PC-9 (cell line): ENCODE results near the gene COL8A2. TPM values are rescaled to one million over a fixed set of nuclear protein-coding genes. Genes with fewer than 3 reads are reported as not detected.

ENCODE experiments used
- BruUV-seq: library from RNA; stranded (reverse); fragments of 400-500 nt; replicated peaks from 2 replicates; lab custom pipeline; 2021; lab: Mats Ljungman, UMichigan
- CTCF ChIA-PET: fragments of 300-600 bp; sonication (Branson Sonifier 250); formaldehyde crosslinking; loops from one replicate; lab custom pipeline; 2022; ENCODE audit warnings: antibody characterized with exemption; lab: Charles Lee
- POLR2A ChIA-PET: fragments of 300-600 bp; sonication (Branson Sonifier 250); formaldehyde crosslinking; loops from one replicate; lab custom pipeline; 2022; ENCODE audit warnings: antibody characterized with exemption; ENCODE audit not compliant: unreplicated experiment; lab: Charles Lee
- DNase-seq, 2 experiments: peaks; one replicate each; pipeline versions ENCODE4 v3.0.0 to v3.0.0-alpha.2; 2015 to 2022; ENCODE audit warnings: mixed read lengths in 1 of 2
- H2AFZ ChIP-seq: fragments of 200-600 bp; sonication (generic); 2 replicates; pipeline ENCODE4 v1.8.1; 2017; ENCODE audit warnings: antibody characterized with exemption
- H3F3A ChIP-seq: fragments of 200-600 bp; sonication (generic); 2 replicates; pipeline ENCODE4 v1.8.1; 2017; ENCODE audit warnings: antibody characterized with exemption, mild to moderate bottlenecking, low read depth; ENCODE audit not compliant: insufficient read depth
- H3K27ac ChIP-seq: fragments of 200-600 bp; sonication (generic); 2 replicates; pipeline ENCODE4 v1.6.1; 2016; ENCODE audit warnings: mixed run types
- H3K27me3 ChIP-seq: fragments of 200-600 bp; sonication (generic); 2 replicates; pipeline ENCODE4 v1.6.1; 2016; ENCODE audit warnings: low read depth, mixed run types; ENCODE audit not compliant: insufficient read depth
- H3K36me3 ChIP-seq: fragments of 200-600 bp; sonication (generic); 2 replicates; pipeline ENCODE4 v1.6.1; 2016; ENCODE audit warnings: low read depth, mixed run types
- H3K4me1 ChIP-seq: fragments of 200-600 bp; sonication (generic); replicated peaks from 2 replicates; pipeline ENCODE4 v1.6.1; 2016; ENCODE audit warnings: mixed run types; ENCODE audit not compliant: insufficient read depth
- H3K4me2 ChIP-seq: fragments of 200-600 bp; sonication (generic); 2 replicates; pipeline ENCODE4 v1.6.1; 2017; ENCODE audit warnings: mixed run types
- H3K4me3 ChIP-seq: fragments of 200-600 bp; sonication (generic); 2 replicates; pipeline ENCODE4 v1.6.1; 2016; ENCODE audit warnings: mixed run types
- H3K79me2 ChIP-seq: fragments of 200-600 bp; sonication (generic); 2 replicates; pipeline ENCODE4 v1.6.1; 2017; ENCODE audit warnings: low read depth, mixed run types
- H3K9me2 ChIP-seq: fragments of 200-600 bp; sonication (generic); 2 replicates; pipeline ENCODE4 v1.8.1; 2017; ENCODE audit warnings: mild to moderate bottlenecking; ENCODE audit not compliant: insufficient read depth
- H3K9me3 ChIP-seq: fragments of 200-600 bp; sonication (generic); 2 replicates; pipeline ENCODE4 v1.8.1; 2016; ENCODE audit warnings: low read depth; ENCODE audit not compliant: insufficient read depth
- H4K20me1 ChIP-seq: fragments of 200-600 bp; sonication (generic); 2 replicates; pipeline ENCODE4 v1.8.1; 2017; ENCODE audit not compliant: insufficient read depth
- EZH2 ChIP-seq: fragments of 200-600 bp; sonication (generic); IDR thresholded peaks from 2 replicates; pipeline ENCODE4 v1.8.0; 2017; ENCODE audit warnings: antibody characterized with exemption, low read depth
- intact Hi-C: fragments of 100-400 bp; cut with micrococcal nuclease; formaldehyde crosslinking; loops from one replicate; pipeline ENCODE4 v1.10.0; 2022; ENCODE audit not compliant: unreplicated experiment
- total RNA-seq: library from RNA; stranded (reverse); gene quantifications from 2 replicates; pipeline ENCODE4 v1.2.3, GENCODE V29; 2021
- TF ChIP-seq, protein P1 (sequence below): fragments of 200-600 bp; sonication (generic); conservative IDR thresholded peaks from 2 replicates; pipeline ENCODE4 v1.6.1; 2017; ENCODE audit warnings: mixed run types, antibody characterized with exemption, mild to moderate bottlenecking, moderate library complexity

Gene COL8A2
- total RNA-seq, 1 experiment from 2014 or later, result 0.20 TPM

DNA sequence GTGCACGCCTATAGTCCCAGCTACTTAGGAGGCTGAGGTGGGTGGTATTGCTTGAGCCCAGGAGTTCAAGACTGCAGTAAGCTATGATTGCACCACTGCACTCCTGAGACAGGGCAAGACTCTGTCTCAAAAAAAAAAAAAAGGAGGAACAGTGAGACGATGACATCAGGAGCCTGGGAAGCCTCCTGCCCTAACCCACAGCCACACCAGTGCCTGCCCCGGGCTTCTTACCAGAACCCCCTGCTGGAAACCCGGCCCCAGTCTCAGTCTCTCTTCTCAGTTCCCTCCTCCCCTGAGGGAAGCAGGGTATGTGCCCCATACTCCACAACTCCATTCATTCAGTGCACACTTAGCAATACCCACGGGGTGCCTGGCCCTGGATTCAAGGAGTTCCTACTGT is 9.1 kb downstream of the COL8A2 start:
- H3K9me2 ChIP-seq, result no peaks in the 10 kb centered on the region
- H3K4me2 ChIP-seq, result no peak overlapping the region
- ChIA-PET POLR2A (interaction anchor here (0.6 kb wide), 1 partner anchor 81 kb away, joined by 4 read pairs; no protein-coding TSS in a partner anchor), CTCF (no interaction called here)
- intact Hi-C loops, result no loop called here
- H2AFZ ChIP-seq, result no peak overlapping the region
- H3K79me2 ChIP-seq, result no peaks in the 10 kb centered on the region
- no peaks in the 10 kb centered on the region for H3K36me3 ChIP-seq
- no peak for DNase-seq
- TF ChIP-seq, protein P1, sequence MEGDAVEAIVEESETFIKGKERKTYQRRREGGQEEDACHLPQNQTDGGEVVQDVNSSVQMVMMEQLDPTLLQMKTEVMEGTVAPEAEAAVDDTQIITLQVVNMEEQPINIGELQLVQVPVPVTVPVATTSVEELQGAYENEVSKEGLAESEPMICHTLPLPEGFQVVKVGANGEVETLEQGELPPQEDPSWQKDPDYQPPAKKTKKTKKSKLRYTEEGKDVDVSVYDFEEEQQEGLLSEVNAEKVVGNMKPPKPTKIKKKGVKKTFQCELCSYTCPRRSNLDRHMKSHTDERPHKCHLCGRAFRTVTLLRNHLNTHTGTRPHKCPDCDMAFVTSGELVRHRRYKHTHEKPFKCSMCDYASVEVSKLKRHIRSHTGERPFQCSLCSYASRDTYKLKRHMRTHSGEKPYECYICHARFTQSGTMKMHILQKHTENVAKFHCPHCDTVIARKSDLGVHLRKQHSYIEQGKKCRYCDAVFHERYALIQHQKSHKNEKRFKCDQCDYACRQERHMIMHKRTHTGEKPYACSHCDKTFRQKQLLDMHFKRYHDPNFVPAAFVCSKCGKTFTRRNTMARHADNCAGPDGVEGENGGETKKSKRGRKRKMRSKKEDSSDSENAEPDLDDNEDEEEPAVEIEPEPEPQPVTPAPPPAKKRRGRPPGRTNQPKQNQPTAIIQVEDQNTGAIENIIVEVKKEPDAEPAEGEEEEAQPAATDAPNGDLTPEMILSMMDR, result no peak
- no peak for TF ChIP-seq EZH2
- H3K9me3 ChIP-seq, result no peaks in the 10 kb centered on the region
- H3K4me1 ChIP-seq, result no peaks in the 10 kb centered on the region
- no peaks in the 10 kb centered on the region; the same call in 1 of the 2 replicates for H4K20me1 ChIP-seq
- no TSS peak for BruUV-seq
- H3K27me3 ChIP-seq, result no peaks in the 10 kb centered on the region
- 0 out of 2 replicates have a peak, but pooled peaks cover 5% of the 10 kb centered on the region for H3F3A ChIP-seq
- no peak overlapping the region for H3K4me3 ChIP-seq
- H3K27ac ChIP-seq, result no peak overlapping the region

GRCh38 chr1:36115200-36115669 is 9.8 kb downstream of the COL8A2 start:
- no peaks in the 10 kb centered on the region for H3K9me3 ChIP-seq
- CTCF ChIA-PET, result no interaction called here
- H3K27me3 ChIP-seq, result no peaks in the 10 kb centered on the region
- no peak overlapping the region for H3K4me2 ChIP-seq
- no peaks in the 10 kb centered on the region for H3K79me2 ChIP-seq
- no peaks in the 10 kb centered on the region for H3K36me3 ChIP-seq
- peak in 1 of 2 experiments; percentile 17 for DNase-seq
- POLR2A ChIA-PET, result interaction anchor here (0.6 kb wide), 1 partner anchor 82 kb away, joined by 4 read pairs; no protein-coding TSS in a partner anchor
- no peak overlapping the region for H3K27ac ChIP-seq
- H4K20me1 ChIP-seq, result no peaks in the 10 kb centered on the region; the same call in 1 of the 2 replicates
- no peaks in the 10 kb centered on the region for H3K9me2 ChIP-seq
- H3K4me1 ChIP-seq, result 0 out of 2 replicates have a peak, but pooled peaks cover 3% of the 10 kb centered on the region
- no peak overlapping the region for H3K4me3 ChIP-seq
- no peak for TF ChIP-seq EZH2
- TF ChIP-seq, protein P1, result no peak
- intact Hi-C loops, result no loop called here
- 0 out of 2 replicates have a peak, but pooled peaks cover 5% of the 10 kb centered on the region for H3F3A ChIP-seq
- H2AFZ ChIP-seq, result no peak overlapping the region
- BruUV-seq, result no TSS peak

DNA sequence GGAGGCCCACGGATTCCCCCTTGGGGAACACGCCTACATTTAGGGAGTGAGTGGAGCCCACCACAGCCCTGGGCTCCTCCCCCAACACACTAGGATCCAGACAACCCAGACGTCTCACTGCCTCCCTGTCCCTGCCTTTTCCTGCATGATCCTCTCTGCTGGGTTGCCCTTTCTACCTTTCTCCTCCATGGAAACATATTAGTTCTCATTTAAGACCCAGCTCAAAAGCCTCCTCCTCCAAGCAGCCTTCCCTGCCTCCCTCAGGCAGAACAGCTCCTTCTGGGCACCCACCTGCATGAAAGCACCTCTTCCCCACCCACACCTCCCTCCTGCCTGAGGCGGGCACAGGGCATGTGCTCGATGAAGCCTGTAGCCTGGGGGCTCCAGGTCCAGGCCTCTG is 10.7 kb downstream of the COL8A2 start:
- Histone ChIP-seq H3F3A (peaks cover 5% of the 10 kb centered on the region; the same call in 1 of the 2 replicates), H3K4me1 (peaks cover 8% of the 10 kb centered on the region), H3K27me3 (no peaks in the 10 kb centered on the region), H4K20me1 (no peaks in the 10 kb centered on the region; the same call in 1 of the 2 replicates), H3K27ac (no peak overlapping the region), H3K9me2 (no peaks in the 10 kb centered on the region), H3K9me3 (no peaks in the 10 kb centered on the region), H3K36me3 (no peaks in the 10 kb centered on the region), H3K4me3 (no peak overlapping the region), H3K4me2 (no peak overlapping the region), H2AFZ (no peak overlapping the region), H3K79me2 (no peaks in the 10 kb centered on the region)
- intact Hi-C loops, result no loop called here
- TF ChIP-seq, protein P1, result no peak
- no peak for TF ChIP-seq EZH2
- ChIA-PET CTCF (no interaction called here), POLR2A (interaction anchor here (0.5 to 0.6 kb wide), 2 partner anchors 74 to 110 kb away, joined by 3 to 6 read pairs; partner anchors contain the start of gene THRAP3)
- no TSS peak for BruUV-seq
- DNase-seq, result no peak
